ELR (cell line): ENCODE data around the gene RASL11A.
A peak's percentile ranks its signal among the peaks of the same experiment; 100 is the strongest.
"Not testable (repeated sequence)": the region's sequence is repeated elsewhere in the genome, so short reads cannot be mapped to it uniquely, and the experiment has no call there.

ENCODE experiments used
- DNase-seq: peaks from one replicate; pipeline ENCODE4 v3.0.0-alpha.2; 2015; ENCODE audit warnings: low read depth

Gene RASL11A

GRCh38 chr13:27300941-27301586, 30.4 kb downstream of the RASL11A start:
- DNase-seq: no peak

GRCh38 chr13:27302643-27303262, 32.1 kb downstream of the RASL11A start:
- DNase-seq: no peak

- DNase-seq: no peak
These were observed 33.5 kb downstream of the RASL11A start for GRCh38 chr13:27304099-27304498.

- DNase-seq: no peak
These were observed 34.0 kb downstream of the RASL11A start for GRCh38 chr13:27304611-27305010.

- no peak for DNase-seq
These were observed 35.7 kb downstream of the RASL11A start for GRCh38 chr13:27306364-27306763.

GRCh38 chr13:27308941-27309340, 38.3 kb downstream of the RASL11A start:
- no peak for DNase-seq

GRCh38 chr13:27309401-27309958, 38.9 kb downstream of the RASL11A start:
- DNase-seq: no peak

GRCh38 chr13:27309967-27310598, 39.5 kb downstream of the RASL11A start:
- peak; percentile 60 for DNase-seq

GRCh38 chr13:27310946-27311345, 40.3 kb downstream of the RASL11A start:
- DNase-seq: no peak

- no peak for DNase-seq
These were observed 41.0 kb downstream of the RASL11A start for GRCh38 chr13:27311518-27312210.

- DNase-seq: no peak
These were observed 43.1 kb downstream of the RASL11A start for GRCh38 chr13:27313770-27314169.

GRCh38 chr13:27319404-27319803, 48.8 kb downstream of the RASL11A start:
- DNase-seq: no peak

GRCh38 chr13:27321468-27322431, 51.1 kb downstream of the RASL11A start:
- no peak for DNase-seq

GRCh38 chr13:27322443-27322842, 51.8 kb downstream of the RASL11A start:
- not testable (repeated sequence) for DNase-seq
